Kidney (tissue), 14 donors: ENCODE results near the gene HSPB7. TPM values are rescaled to one million over a fixed set of nuclear protein-coding genes. Genes with fewer than 3 reads are reported as not detected.

Experiments used
- DNase-seq, 5 donors: peaks; one replicate each; pipeline ENCODE4 v3.0.0-alpha.2; 2013 to 2020
- FAIRE-seq: peaks from 2 replicates; lab custom pipeline; 2012; peaks lifted over from hg19 to GRCh38; lab: Jason Lieb, UNC
- H3K27ac ChIP-seq, 2 donors: one replicate each; pipeline ENCODE4 v1.7.0; 2013; ENCODE audit warnings: low read depth in 2 of 2, low read length in 2 of 2, inconsistent platforms in 1 of 2
- H3K27me3 ChIP-seq: one replicate; pipeline ENCODE4 v1.7.1; 2013; ENCODE audit warnings: low read length, inconsistent platforms; ENCODE audit not compliant: control insufficient read depth, insufficient read depth
- H3K36me3 ChIP-seq, 3 donors: one replicate each; pipeline versions ENCODE4 v1.7.0 to v1.7.1; 2013; ENCODE audit warnings: low read length in 3 of 3, control low read depth in 1 of 3, inconsistent platforms in 1 of 3; ENCODE audit not compliant: insufficient read depth in 3 of 3, control insufficient read depth in 2 of 3
- H3K4me1 ChIP-seq, 3 donors: one replicate each; pipeline versions ENCODE4 v1.7.0 to v1.7.1; 2013; ENCODE audit warnings: low read length in 3 of 3, inconsistent platforms in 1 of 3, low read depth in 1 of 3; ENCODE audit not compliant: control insufficient read depth in 2 of 3, insufficient read depth in 2 of 3
- H3K4me3 ChIP-seq, 3 donors: one replicate each; pipeline versions ENCODE4 v1.7.0 to v1.8.1; 2013; ENCODE audit warnings: low read length in 3 of 3, control low read depth in 1 of 3, inconsistent platforms in 1 of 3
- H3K9ac ChIP-seq, 3 donors: one replicate each; pipeline versions ENCODE4 v1.7.0 to v1.7.1; 2013; ENCODE audit warnings: low read length in 3 of 3, control low read depth in 1 of 3, inconsistent platforms in 1 of 3
- H3K9me3 ChIP-seq, 3 donors: one replicate each; pipeline versions ENCODE4 v1.7.0 to v1.7.1; 2013; ENCODE audit warnings: low read length in 3 of 3, control low read depth in 1 of 3, inconsistent platforms in 1 of 3; ENCODE audit not compliant: control insufficient read depth in 2 of 3, insufficient read depth in 1 of 3
- CTCF ChIP-seq: IDR thresholded peaks from 3 replicates; pipeline ENCODE4 v1.5.1; 2012; ENCODE audit warnings: mild to moderate bottlenecking, moderate library complexity, borderline replicate concordance; ENCODE audit not compliant: insufficient read depth; ENCODE audit errors: extremely low read depth
- intact Hi-C: fragments of 100-400 bp; cut with DNase I; formaldehyde crosslinking; loops from one replicate; pipeline ENCODE4 v1.11.1; 2022
- polyA plus RNA-seq: library from polyadenylated mRNA; stranded (reverse); fragments of 350-450 nt; fragmentation: Illumina TruSeq; extraction: RNeasy Lipid Tissue Mini Kit (QIAGEN cat#74804); gene quantifications from one replicate; pipeline ENCODE4 v1.2.3, GENCODE V29; 2014; ENCODE audit warnings: low read depth, low replicate concordance; ENCODE audit not compliant: insufficient read depth
- total RNA-seq: library from RNA; stranded (reverse); fragmentation: NEBNext Ultra II Directional; extraction: Animal tissue kit (Norgen Biotek cat#: 25700); gene quantifications from one replicate; pipeline ENCODE4 v1.2.1, GENCODE V29; 2021
- donor health status: control.
- donor health status: control.
- donor health status: control.
- donor health status: control.
- donor health status: control.
- donor health status: DM: yes; HTN: yes; CAD: no.
- donor health status: Normal renal cell carcinoma (clear cell type).

Gene HSPB7
- total and polyA plus RNA-seq, 2 donors from 2014 or later: 17.0 to 29.1 TPM

GRCh38 chr1:15992582-15993500, 25.0 kb downstream of the HSPB7 start:
- no peaks in the 10 kb centered on the region for H3K36me3 ChIP-seq
- DNase-seq (no peak), FAIRE-seq (no peak)
- intact Hi-C loops: loop anchor here (5.0 kb wide), 1 partner anchor 176 kb away; no protein-coding TSS in a partner anchor
- H3K27me3 ChIP-seq: no peaks in the 10 kb centered on the region
- TF ChIP-seq CTCF: no peak
- H3K4me3 ChIP-seq: no peak overlapping the region
- no peak overlapping the region for H3K9ac ChIP-seq
- no peaks in the 10 kb centered on the region for H3K9me3 ChIP-seq
- no peak overlapping the region for H3K27ac ChIP-seq
- no peaks in the 10 kb centered on the region for H3K4me1 ChIP-seq

DNA sequence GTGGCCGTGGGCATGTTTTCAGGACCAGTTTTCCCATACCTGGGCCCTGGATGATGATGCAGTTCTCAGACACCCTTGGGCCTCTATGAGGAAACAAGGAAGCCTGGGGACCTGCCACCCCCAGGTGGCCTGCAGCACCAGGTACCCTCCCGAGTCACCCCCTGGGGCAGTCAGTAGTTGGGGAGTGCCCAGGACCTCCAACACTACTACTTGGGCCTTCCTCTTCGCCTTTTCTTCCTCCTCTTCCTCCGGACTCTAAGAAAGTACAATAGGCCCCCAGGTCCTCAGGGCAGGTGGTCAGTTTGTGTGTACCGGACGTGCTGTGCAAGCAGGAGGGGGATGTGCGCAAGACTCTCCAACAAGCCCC, 25.7 kb downstream of the HSPB7 start:
- Histone ChIP-seq H3K27me3 (no peaks in the 10 kb centered on the region), H3K36me3 (no peaks in the 10 kb centered on the region), H3K27ac (no peak overlapping the region), H3K9ac (no peak overlapping the region), H3K4me1 (no peaks in the 10 kb centered on the region), H3K9me3 (no peaks in the 10 kb centered on the region), H3K4me3 (no peak overlapping the region)
- DNase-seq: no peak
- FAIRE-seq: no peak
- no peak for TF ChIP-seq CTCF
- intact Hi-C loops: loop anchor here (5.0 kb wide), 1 partner anchor 175 kb away; no protein-coding TSS in a partner anchor

- Histone ChIP-seq H3K4me3 (no peak overlapping the region), H3K9ac (no peak overlapping the region), H3K27ac (no peak overlapping the region), H3K4me1 (no peaks in the 10 kb centered on the region), H3K36me3 (no peaks in the 10 kb centered on the region), H3K27me3 (no peaks in the 10 kb centered on the region), H3K9me3 (no peaks in the 10 kb centered on the region)
- intact Hi-C loops: loop anchor here (5.0 kb wide), 1 partner anchor 174 kb away; no protein-coding TSS in a partner anchor
- FAIRE-seq: no peak
- TF ChIP-seq CTCF: no peak
- no peak for DNase-seq
Measured at GRCh38 chr1:15991427-15992186, 26.2 kb downstream of the HSPB7 start.
